ENCODE data around the gene PRRC2B.

PRRC2B gene

DNA sequence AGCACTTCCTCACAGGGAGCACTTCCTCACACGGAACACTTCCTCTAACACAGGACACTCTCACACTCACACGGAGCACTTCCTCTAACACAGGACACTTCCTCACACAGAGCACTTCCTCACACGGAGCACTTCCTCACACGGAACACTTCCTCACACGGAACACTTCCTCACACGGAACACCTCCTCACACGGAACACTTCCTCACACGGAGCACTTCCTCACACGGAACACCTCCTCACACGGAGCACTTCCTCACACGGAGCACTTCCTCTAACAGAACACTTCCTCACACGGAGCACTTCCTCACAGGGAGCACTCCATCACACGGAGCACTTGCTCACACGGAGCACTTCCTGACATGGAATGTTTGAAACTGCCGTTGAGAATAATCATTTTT lies 122.2 kb downstream of the PRRC2B start:
- no peak for DNase-seq
- TF ChIP-seq GATA1 (IDR thresholded peaks at IDR 0.05; ENCODE audit: low read depth, low read length) (no peak), POLR2A (IDR thresholded peaks at IDR 0.05; ENCODE audit: low read length) (no peak)

DNA sequence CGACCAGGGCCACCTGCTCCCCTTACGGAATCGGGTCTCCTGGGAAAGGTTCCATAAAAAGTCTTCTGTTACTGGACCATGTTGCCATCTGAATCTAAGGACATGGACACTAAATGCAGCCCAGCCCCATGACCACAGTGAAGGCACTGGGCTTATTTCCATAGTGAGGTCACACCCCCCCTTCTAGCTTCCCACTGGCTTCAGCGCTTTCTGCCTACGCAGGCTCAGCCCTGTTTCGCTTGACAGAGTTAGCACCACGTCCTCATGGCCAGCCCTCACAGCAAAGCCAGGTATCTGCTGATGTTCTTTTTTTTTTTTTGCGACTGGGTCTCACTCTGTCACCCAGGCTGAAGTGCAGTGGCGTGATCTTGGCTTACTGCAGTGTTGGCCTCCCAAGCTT lies 123.0 kb downstream of the PRRC2B start:
- TF ChIP-seq POLR2A (IDR thresholded peaks at IDR 0.05; ENCODE audit: low read length), result no peak

DNA sequence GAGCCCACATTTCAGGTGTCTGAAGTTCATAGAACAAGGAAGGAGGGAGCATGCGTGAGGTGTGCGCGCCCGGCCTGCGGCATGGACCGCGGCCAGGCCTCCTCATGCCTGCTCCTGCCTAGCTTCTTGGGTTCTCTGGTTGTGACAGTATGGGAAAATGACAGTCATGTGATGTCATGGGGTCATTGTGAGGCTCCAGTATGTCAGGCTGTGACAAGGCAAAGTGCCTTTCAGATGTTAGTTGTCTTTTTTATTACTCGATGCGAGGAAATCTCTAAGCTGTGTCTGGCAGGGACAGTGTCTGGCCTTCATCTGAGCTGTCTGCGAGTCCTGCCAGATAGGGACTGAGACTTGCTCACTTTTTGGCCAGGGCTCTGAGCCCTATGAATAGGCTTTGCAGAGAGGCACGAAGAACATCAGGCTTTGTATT lies 123.9 kb downstream of the PRRC2B start:
- no peak for DNase-seq
- TF ChIP-seq POLR2A (IDR thresholded peaks at IDR 0.05; ENCODE audit: low read length), result no peak
- no peak for TF ChIP-seq GATA1 (IDR thresholded peaks at IDR 0.05; ENCODE audit: low read depth, low read length)

More for the DNA sequence above, 123.0 kb downstream of the PRRC2B start:
- DNase-seq, result no peak

DNA sequence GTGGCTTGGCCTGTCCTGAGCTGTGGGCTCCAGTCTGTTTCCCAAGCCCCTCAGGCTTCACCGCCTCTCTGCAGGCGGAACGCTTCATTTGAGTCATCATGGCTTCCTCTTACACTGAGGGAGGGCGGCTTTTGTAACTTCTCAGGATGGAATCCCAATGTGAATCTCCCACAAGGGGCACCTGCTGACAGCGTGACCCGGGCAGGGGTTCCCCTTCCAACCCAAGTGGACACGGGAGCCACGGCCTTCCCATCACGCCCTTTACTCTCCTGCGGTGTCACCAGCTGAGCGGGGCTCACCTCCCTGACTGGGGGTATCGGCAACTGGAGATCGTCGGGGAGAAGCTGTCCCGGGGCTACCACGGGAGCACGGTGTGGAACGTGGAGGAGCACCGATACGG lies 124.7 kb downstream of the PRRC2B start:
- DNase-seq, result no peak
- no peak for TF ChIP-seq GATA1 (IDR thresholded peaks at IDR 0.05; ENCODE audit: low read depth, low read length)
- TF ChIP-seq POLR2A (IDR thresholded peaks at IDR 0.05; ENCODE audit: low read length), result no peak

DNA sequence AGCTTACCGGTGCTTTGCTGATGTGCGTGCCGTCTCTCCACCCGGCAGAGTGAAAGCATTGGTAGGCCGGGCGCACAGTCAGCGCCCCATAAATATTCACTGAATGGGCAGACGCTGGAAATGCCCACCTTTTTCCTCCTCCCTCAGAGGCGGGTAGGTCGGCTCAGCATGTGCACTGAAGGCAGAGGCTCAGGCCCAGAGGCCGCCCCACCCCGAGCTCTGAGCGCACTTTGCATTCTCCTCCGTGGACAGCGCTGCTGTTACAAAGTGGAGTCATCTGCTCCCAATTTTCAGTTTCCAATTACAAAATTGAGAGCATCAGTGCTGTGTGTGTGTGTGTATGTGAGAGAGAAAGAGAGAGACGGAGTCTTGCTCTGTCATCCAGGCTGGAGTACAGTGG lies 126.6 kb downstream of the PRRC2B start:
- no peak for DNase-seq
- TF ChIP-seq POLR2A (IDR thresholded peaks at IDR 0.05; ENCODE audit: low read length), result no peak
- TF ChIP-seq GATA1 (IDR thresholded peaks at IDR 0.05; ENCODE audit: low read depth, low read length), result no peak

DNA sequence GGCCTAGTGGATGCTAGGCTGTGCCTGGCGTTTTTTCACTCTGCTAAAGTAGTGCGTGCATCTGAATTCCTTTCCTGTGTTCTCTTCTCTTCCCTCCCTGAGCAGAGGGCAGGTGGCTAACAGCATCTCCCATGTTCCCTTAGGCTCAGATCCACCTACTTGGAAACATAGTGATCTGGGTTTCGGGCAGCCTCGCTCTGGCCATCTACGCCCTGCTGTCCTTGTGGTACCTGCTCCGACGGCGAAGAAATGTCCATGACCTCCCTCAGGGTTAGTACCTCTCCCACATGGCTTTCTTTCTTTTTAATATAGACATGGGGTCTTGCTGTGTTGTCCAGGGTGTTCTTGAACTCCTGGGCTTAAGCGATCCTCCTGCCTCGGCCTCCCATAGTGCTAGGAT lies 127.3 kb downstream of the PRRC2B start:
- DNase-seq, result no peak
- TF ChIP-seq GATA1 (IDR thresholded peaks at IDR 0.05; ENCODE audit: low read depth, low read length), result no peak
- no peak for TF ChIP-seq POLR2A (IDR thresholded peaks at IDR 0.05; ENCODE audit: low read length)

DNA sequence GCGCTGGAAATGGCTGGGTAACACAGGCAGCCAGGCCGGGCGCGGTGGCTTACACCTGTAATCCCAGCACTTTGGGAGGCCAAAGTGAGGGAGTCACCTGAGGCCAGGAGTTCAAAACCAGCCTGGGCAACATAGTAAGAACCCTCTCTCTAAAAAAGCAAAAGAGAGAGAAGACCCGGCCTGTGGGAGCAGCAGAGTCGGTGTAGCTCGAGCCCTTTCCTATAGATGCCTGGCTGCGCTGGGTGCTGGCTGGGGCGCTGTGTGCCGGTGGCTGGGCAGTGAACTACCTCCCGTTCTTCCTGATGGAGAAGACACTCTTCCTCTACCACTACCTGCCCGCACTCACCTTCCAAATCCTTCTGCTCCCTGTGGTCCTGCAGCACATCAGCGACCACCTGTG lies 127.9 kb downstream of the PRRC2B start:
- TF ChIP-seq POLR2A (IDR thresholded peaks at IDR 0.05; ENCODE audit: low read length) (no peak), GATA1 (IDR thresholded peaks at IDR 0.05; ENCODE audit: low read depth, low read length) (no peak)
- no peak for DNase-seq

DNA sequence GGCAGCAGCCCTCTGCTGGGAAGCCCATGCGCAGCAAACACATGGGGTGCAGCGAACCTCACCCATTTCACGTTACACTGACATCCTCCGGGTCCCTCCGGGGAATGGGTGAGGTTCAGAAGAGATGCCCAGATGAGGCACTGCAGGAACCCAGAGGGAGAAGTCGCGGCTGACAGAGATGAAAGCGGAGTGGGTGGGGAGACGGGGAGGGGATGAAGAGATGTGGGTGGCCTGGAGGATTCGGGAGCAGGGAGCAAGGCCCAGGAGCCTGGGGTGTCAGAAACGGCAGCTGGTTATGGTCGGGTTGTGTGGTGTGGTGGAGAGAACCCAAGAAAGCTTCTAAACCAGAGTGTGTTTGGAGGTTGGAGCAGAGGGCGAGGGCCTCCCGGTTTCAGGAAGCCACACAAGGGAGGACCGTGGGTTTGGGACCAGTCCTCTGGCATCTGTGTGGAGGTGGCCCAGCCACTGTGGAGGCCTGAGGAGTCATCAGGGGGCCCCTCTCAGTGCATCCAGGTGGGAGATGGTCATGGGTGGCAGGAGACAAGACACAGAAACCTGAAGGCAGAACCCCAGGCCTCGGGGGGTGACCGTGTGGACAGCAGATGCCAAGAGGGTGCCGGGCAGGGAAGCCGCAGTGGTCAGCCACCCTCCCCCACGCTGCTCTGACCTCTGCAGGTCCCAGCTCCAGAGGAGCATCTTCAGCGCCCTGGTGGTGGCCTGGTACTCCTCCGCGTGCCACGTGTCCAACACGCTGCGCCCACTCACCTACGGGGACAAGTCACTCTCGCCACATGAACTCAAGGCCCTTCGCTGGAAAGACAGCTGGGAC lies 128.6 kb downstream of the PRRC2B start:
- DNase-seq, result no peak
- no peak for TF ChIP-seq POLR2A (IDR thresholded peaks at IDR 0.05; ENCODE audit: low read length)
- TF ChIP-seq GATA1 (IDR thresholded peaks at IDR 0.05; ENCODE audit: low read depth, low read length), result no peak

DNA sequence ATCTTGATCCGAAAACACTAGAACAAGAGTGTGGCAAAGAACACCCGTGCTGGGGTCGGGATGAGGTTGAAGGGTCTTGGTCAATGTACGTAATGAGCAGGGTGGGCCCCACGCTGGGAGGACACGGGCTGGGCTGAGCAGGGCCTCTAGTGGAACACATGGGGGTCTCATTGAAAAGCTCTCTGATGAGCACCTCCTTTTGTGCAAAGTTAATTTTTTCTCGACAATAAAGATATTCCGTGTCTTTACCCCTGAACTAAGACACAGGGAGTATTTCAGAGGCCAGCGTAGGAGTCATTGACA lies 129.2 kb downstream of the PRRC2B start:
- no peak for TF ChIP-seq POLR2A (IDR thresholded peaks at IDR 0.05; ENCODE audit: low read length)
- TF ChIP-seq GATA1 (IDR thresholded peaks at IDR 0.05; ENCODE audit: low read depth, low read length), result no peak
- no peak for DNase-seq

DNA sequence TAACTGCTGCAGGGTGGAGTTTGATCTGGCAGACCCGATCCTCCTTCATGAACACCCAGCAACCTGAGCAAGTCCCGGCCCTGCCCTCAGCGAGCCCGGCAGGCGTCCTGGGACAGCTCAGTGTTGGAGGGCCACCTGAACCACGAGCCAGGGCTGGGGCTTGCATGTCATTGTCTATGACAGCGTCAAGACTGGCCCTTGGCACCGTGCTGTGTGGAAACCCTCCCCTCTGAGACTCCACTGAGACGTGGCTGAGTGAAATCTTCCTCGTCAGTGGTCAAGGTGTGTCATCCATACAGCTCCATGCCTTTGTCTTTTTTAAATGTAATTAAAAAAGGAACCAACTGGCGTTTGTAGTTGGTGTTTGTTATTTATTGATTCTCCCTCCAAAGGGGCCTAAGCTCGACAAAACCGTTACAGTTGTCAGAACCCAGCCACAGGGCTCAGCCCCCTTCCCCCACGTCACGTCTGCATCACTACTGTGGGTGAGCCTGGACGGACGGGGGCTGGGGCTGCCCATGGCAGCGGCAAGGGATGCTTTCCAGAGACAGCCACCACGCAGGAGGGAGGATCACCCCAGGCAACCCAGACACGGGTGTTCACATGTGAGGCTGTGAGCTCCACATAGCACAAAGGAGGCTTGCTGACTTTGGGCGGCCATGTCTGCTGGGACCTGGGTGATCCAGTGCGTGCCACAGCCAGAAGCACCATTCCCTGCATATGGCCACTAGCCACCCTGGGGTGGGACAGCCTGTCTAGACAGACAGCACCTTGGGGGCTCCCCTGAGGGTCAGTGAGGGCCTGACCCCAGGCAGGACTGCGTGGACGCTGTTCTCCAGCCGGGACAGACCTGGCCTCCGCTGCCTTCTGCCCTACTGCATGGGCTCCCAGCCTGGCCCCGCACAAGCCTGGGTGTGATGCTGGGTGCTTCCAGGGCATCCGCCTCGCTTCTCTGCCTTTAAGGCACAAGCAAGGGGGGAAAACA lies 129.9 kb downstream of the PRRC2B start:
- DNase-seq, result no peak
- TF ChIP-seq GATA1 (IDR thresholded peaks at IDR 0.05; ENCODE audit: low read depth, low read length) (no peak), POLR2A (IDR thresholded peaks at IDR 0.05; ENCODE audit: low read length) (no peak)

DNA sequence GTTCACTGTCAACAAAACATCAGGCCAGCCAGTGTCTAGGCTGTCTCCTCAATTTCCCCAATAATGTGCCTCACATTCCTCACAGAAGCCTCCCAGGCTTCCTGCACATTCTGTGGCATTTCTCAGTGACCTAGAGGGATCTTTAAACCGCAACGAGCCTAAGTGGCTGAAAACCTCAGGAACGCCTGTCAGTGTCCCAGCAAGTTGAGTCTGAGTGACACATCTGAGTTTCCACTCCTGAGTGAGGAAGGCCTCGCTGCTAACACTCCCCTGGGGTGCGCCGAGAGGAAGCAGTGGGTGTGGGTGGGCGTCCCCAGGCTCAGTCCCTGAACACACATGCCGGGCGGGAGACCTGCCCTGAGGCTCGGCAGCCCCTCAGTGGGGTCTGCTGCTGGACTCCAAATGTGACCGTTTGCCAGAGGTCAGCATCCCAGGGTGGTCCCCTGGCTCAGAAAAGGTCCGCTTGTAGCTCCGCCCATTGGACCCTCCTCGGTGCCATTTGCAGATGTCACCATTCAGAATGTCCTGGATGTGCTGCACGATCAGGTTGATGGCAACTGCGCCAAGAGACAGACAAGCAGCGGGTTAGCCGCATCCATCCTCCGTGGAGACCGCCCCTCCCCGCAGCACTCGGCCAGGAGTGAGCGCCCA lies 130.9 kb downstream of the PRRC2B start:
- no peak for DNase-seq
- no peak for TF ChIP-seq GATA1 (IDR thresholded peaks at IDR 0.05; ENCODE audit: low read depth, low read length)
- TF ChIP-seq POLR2A (IDR thresholded peaks at IDR 0.05; ENCODE audit: low read length), result no peak

DNA sequence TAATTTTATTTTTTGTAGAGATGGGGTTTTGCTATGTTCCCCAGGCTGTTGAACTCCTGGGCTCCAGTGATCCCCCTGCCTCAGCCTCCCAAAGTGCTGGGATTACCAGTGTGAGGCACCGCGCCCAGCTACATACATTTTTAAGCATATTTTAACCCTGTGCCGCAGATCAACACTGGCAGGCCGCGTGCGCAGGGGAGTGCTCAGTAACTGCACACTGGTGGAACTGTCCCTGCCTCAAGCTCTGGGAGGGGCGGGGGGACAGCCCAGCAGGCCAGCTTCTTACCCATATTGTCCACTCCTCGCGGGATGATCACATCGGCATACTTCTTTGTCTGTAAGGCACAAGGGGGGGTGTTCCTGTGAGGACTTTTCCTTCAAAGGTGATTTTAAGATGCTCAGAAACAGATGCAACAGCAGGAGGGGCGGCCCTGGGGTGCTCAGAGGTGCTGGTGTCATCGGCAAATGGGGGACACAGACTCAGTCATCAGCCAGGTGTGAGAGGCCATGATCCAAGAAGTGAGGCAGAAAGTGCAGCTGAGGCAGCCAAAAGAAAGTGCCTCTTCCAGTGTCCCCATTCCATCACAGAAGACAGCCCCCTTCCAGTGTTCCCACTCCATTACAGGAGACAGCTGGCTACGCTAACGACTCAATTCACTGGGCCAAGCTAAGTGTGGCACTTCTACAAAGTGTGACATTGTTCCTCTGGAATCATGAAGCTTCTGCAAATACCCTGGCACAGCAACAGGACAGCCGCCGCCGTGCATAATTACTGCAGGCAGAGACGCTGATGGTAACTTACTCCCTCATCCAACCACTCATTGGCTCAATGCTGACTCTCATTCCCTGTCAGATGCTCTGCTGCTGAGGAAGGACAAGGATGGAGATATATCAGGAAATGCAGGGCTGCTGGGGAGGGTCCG lies 132.0 kb downstream of the PRRC2B start:
- DNase-seq, result no peak

DNA sequence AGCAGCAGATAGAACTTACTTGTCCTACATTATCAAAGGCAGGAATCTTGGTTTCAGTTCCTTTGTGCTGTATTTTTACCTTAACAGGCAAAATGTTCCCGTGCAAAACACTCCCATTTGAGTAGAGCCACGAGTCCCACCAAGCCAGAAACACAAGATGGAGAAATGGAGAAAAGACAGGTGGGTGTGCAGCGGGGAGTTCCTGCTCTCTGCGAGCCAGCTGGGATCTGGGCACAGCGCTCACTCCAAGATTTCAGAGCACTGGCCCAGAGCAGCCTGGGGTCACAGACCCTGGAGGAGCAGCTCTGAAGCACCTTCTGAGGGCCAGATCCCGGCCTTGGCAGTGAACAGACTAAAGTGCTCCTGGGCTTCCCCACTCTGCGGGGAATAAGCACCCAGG lies 134.3 kb downstream of the PRRC2B start:
- no peak for DNase-seq
- TF ChIP-seq POLR2A (IDR thresholded peaks at IDR 0.05; ENCODE audit: low read length) (no peak), GATA1 (IDR thresholded peaks at IDR 0.05; ENCODE audit: low read depth, low read length) (no peak)

More for the DNA sequence above, 132.0 kb downstream of the PRRC2B start:
- TF ChIP-seq GATA1 (IDR thresholded peaks at IDR 0.05; ENCODE audit: low read depth, low read length) (no peak), POLR2A (IDR thresholded peaks at IDR 0.05; ENCODE audit: low read length) (no peak)

All from erythroblast (primary cell).